GM12875 (cell line): ENCODE results near the gene ABHD6.

ENCODE experiments used
- H3K4me3 ChIP-seq: one replicate; pipeline ENCODE4 v1.5.1; 2011; ENCODE audit warnings: low read depth, low read length, control low read depth
- CTCF ChIP-seq: IDR thresholded peaks from 2 replicates; pipeline ENCODE4 v1.5.1; 2011; ENCODE audit warnings: low read depth, mild to moderate bottlenecking, control low read depth, inconsistent platforms, low read length, moderate library complexity, borderline replicate concordance; ENCODE audit not compliant: insufficient read depth

ABHD6 gene

DNA sequence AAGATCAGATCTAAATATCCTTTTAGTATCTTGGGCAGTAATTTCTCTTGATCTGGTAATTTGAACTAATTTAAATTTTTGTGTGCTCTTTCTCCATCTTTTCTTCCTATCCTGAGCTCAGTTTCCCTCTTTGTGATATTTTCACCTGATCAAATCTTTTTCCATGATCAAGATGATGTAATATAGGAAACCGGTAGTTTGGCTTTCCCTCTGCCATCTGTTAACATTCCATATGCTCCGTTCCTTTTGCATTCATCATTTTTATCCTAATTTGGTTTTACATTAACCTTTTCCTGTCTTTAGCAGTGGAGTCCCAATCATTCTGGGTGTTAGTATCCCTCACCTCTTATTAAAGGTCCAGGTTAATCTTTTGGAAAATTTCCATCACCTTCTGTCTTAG, 5.9 kb upstream of the ABHD6 start:
- no peak for TF ChIP-seq CTCF
- no peak overlapping the region for H3K4me3 ChIP-seq

DNA sequence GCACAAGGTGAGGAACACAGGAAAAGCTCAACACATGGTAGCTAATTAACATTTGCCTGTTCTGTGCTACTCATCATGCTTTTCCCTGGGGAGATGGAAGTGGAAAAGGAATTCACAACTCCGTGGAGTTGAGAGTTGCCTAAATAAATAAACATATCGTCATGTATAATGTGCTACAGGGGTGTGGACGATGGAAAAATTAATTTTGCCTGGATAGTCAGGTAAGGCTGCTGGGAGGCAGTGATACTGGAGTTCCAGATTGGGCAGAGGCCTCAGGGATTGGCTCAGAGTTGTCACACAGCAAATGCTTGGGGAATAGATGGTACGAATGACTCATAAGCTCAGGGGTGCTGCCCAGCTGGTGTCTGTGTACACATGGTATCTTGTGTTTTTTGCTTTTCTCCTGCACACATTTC, 3.1 kb upstream of the ABHD6 start:
- TF ChIP-seq CTCF: no peak
- H3K4me3 ChIP-seq: no peak overlapping the region

GRCh38 chr3:58235970-58236369, 1.6 kb upstream of the ABHD6 start:
- no peak for TF ChIP-seq CTCF
- no peak overlapping the region for H3K4me3 ChIP-seq

DNA sequence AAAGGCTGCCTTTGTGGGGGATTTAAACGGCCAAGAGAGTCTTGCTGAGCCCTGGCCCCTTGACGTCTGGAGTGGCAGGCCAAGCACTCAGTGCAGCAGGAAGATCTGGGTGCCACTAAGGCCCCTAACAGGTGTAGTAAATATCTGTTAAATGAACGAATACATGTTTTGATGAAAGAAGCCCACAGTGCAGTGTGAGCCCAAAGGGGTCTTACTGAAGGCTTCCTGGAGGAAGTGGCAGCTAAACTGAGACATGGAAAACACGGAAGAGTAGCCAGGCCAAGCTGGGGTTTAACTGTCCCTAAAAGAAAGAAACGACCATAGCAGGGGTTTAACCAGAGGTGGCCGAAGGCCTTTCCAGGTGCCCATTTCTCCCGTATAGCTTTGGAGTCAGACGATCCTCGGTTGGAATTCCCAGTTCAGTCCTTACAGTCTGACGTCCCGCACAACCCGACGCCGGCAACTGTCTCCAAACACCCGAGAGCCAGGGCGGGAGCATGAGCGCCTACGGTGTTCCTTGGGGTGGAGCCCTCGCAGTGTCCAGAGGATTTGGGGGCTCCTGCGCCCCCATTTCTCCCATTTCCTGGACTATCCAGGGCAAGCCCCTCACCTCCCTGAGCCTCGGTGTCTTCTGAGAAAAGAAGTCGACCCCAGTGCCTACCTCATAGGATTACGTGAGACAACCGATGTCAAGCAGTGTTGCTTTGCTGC, 910 bp upstream of the ABHD6 start:
- TF ChIP-seq CTCF: no peak
- peak overlapping the region; percentile 71 for H3K4me3 ChIP-seq

DNA sequence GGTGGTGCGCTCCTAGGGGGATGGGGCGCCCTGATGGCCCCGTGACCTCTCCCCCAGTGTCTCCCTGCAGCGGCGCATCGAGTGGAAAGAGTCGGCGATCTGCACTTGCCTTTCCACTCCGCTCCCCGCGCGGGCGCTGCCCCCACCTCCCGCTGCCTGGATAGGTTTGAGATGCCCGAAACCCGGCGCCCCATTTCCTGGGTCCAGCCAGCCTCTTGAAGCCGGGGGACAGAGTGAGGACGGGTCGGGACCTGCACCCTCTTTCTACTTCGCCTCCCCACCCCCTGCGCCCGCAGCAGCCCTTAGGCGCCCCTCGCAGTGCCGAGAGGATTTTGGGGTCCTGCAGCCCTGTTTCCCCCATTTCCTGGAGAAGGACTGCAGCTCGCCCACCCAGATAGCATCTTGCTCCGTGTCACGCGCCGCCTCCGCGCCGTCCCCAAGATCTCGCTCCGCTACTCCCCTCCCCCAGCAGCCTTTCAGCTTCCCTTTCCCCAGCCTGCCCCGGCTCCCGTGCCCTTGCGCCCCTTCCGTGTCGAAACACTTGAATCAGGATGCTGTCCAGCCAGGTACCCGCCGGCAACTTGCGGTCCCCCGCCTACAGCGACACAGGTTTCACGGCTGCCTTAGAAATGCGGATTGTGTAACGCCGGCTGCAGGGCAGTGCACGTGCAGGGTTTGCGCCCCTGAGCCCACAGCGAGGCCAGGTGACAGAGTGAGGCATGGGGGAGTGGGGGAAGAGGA, 519 bp downstream of the ABHD6 start:
- peak overlapping the region; percentile 71 for H3K4me3 ChIP-seq
- TF ChIP-seq CTCF: no peak

DNA sequence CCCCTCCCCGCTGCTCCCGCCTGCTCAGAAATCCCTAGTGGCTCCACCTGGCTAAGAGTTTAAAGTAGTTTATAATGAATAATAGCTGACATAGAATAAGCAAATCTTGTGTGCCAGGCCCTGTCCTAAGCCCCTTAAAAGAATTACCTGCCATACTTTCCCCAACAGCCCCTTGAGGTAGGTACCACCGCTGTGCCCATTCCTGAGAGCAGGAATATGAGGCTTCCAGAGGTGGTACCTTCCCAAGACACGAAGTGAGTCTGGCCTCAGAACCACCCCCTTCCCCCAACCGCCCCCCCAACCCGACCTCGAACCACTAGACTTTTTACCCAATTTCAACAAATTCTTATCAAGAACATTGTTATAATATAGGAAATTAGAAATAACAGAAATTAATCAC, 1.2 kb downstream of the ABHD6 start:
- no peak for TF ChIP-seq CTCF
- no peak overlapping the region for H3K4me3 ChIP-seq
